Activated CD8-positive, alpha-beta memory T cell treated with anti-CD3 and anti-CD28 coated beads for 1 hour (primary cell): ENCODE data around the gene IKZF4.
"Not testable (repeated sequence)": the region's sequence is repeated elsewhere in the genome, so short reads cannot be mapped to it uniquely, and the experiment has no call there.

Source experiments
- DNase-seq, 2 donors: peaks; one replicate each; pipeline ENCODE4 v3.0.0-alpha.2; 2020; ENCODE audit warnings: low read depth in 1 of 2; ENCODE audit errors: extremely low read depth in 1 of 2

The IKZF4 gene

GRCh38 chr12:55997535-55997859, 23.3 kb upstream of the IKZF4 start:
- DNase-seq: no peak

DNA sequence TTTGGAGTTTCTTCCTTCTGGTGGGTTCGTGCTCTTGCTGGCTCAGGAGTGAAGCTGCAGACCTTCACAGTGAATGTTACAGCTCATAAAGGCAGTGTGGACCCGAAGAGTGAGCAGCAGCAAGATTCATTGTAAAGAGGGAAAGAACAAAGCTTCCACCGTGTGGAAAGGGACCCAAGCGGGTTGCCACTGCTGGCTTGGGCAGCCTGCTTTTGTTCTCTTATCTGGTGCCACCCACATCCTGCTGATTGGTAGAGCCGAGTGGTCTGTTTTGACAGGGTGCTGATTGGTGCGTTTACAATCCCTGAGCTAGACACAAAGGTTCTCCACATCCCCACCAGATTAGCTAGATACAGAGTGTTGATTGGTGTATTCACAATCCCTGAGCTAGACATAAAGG, 21.3 kb upstream of the IKZF4 start:
- not testable (repeated sequence) for DNase-seq

DNA sequence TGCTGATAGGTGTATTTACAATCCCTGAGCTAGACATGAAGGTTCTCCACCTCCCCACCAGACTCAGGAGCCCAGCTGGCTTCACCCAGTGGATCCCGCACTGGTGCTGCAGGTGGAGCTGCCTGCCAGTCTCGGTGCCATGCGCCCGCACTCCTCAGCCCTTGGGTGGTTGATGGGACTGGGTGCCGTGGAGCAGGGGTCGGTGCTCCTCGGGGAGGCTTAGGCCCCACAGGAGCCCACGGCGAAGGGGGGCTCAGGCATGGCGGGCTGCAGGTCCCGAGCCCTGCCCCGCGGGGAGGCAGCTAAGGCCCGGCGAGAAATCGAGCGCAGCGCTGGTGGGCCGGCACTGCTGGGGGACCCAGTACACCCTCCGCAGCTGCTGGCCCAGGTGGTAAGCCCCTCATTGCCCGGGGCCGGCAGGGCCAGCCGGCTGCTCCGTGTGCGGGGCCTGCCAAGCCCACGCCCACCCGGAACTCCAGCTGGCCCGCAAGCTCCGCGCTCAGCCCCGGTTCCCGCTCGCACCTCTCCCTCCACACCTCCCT, 20.8 kb upstream of the IKZF4 start:
- DNase-seq: not testable (repeated sequence)

DNA sequence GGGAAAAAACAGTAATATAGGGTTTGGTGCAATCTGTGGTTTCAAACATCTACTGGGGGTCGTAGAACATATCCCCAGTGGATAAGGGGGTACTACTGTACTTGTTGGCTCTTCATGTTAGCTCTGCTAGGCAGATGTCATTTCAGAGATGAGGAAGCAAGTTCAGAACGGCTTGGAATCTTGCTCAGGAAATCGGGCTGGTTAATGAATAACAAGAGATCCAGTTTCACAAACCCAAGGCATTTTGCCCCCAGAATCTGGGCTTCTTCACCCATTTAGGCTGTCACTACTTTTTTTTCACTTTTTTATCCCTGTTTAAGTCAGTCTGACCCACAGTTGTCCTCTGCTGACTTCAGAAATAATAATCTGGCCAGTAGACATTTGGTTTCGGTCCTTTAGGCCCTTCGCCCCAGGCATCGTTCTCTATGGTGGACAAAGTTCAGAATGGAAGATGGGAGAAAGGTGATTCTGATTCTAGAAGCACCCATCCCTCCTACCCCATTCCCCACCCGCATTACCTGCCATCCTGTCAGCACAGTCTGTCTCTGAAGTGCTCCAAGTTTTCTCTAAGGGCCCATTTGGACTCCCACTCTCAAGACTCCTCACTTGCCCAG, 19.2 kb upstream of the IKZF4 start:
- DNase-seq: no peak

DNA sequence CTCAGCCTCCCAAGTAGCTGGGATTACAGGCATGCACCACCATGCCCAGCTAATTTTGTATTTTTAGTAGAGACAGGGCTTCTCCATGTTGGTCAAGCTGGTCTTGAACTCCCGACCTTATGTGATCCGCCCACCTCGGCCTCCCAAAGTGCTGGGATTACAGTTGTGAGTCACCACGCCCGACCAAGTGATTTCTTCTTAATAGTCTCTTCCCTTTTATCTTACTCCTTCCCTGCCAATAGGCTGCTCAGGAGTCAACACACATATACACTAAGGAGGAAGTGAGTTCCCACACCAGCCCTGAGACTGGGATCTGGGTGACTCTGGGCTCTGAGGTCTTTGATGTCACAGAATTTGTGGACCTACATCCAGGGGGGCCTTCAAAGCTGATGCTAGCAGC, 17.5 kb upstream of the IKZF4 start:
- DNase-seq: not testable (repeated sequence)

- DNase-seq: no peak
Measured at GRCh38 chr12:56004211-56004610, 16.6 kb upstream of the IKZF4 start.

DNA sequence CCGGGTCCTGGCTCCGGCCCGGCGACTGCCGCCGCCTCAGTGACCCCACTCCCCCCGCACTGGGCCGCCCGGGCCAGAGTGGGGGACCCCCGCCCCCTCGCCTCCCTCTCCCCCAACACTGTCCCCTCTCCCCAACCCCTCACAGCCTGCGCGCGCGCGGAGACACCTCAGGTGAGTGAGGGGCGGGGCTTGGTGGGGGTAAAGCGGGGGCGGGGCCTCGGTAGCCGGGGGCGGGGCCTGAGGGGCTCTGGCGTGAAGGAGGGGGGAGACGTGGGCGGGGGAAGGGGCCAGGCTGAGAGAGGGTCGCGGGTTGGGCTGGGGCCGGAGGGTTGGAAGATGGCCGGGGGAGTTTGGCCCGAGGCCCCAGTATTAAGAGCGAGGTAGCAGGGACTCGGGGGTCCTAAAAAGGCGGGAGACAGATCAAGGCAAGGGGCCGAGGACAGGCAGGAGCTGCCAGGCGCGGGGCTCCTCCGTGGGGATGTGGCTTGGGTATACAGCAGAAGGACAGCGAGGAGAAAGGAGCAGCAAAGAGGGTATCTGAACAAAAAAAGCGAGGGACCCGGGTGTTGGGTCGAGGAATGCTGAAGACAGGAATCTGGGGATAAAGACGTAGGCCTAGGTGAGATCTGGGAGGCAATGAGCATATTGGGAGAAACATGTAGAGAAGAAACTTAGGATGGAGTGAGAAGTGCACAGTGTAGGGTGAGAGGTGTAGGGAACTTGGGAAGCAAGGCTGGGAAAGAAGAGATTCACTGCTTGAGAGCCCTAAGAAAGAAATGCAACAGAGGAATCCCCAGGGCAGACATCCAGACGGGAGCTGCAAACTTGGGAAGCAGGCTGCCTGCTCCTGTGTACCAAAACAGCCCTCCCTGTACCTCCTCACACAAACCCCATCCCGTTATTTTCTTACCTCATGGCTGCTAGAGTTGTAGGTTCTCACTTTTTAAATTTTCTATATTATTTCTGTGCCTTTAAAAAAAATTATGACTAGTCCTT, 13.0 kb upstream of the IKZF4 start:
- DNase-seq: peak; percentile 29 to 66

DNA sequence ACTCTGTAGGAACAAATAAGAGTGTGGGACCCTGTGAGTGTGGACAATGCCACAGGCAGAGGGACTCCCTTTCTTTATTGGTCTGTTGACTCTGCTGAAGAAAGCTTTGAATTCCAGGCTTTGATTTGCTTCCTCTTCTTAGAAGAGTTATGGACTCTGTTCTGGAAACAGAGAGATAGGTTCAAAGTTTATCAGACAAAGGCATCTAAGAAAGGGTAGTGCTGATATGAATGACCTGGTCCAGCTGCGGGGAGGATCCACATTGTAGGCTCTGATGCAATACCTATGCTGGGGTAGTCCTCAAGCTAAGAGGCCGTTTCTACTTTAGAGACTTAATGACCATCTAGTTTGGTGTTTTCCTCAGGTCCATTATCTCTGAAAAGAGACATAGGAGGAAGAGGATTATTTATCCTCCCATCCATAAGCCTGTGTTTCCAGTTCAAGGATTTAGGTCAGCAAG, 10.7 kb upstream of the IKZF4 start:
- DNase-seq: no peak

GRCh38 chr12:56011509-56012090, 9.2 kb upstream of the IKZF4 start:
- no peak for DNase-seq

DNA sequence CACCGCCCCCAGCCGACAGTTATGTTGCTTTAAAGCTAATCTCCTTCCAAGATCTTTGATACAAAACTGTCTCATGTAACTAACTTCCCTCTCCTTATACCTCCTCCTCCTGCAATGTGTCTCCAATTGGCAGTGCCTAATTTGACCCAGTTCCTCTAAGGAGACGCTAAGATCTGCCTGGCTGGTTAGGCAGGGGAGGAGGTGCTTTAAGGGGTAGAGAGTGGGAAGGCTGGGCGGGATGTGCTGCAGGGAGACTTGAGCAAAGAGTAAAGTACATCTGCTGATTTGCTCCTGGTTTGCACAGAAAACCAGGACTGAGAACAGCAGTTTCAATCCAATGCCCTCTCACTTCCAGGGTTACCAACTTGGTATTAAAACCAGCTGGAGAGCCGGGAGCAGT, 7.4 kb upstream of the IKZF4 start:
- DNase-seq: no peak

DNA sequence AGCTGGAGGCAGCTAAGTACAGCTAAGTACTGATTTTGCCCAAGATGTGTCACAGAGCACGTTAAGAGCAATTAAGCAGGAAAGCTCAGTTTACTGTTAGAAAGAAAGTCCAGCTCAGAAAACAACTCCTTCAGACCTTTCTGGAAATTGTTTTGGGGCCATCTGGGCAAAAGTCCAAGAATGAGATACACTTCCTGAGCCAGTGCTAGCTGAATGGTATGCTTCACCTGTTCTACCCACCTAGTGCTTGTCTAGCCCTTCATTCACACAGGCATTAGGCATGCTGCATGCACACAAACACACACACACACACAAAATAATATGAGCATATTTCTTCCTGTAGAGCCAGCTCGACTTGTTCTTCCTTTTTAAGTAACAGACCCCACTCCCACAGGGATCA, 6.6 kb upstream of the IKZF4 start:
- no peak for DNase-seq

DNA sequence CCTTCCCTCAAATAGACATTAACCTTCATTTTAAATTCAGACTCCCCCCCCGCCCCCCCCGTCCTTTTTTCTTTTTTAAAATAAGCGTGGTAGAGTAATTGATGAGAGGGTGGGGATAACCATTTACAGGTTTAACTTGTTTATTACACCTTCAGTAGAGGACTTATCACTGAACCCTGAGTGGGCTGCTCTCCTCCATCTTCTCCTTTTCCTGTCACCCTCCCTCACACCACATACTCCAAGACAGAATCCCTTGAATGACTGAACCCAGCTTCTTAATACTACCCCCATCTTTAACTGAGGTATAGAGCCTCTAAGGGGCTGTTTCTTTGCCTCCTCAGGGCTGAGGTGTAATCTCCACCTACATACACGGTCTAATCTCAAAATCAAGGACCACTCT, 3.7 kb upstream of the IKZF4 start:
- no peak for DNase-seq

DNA sequence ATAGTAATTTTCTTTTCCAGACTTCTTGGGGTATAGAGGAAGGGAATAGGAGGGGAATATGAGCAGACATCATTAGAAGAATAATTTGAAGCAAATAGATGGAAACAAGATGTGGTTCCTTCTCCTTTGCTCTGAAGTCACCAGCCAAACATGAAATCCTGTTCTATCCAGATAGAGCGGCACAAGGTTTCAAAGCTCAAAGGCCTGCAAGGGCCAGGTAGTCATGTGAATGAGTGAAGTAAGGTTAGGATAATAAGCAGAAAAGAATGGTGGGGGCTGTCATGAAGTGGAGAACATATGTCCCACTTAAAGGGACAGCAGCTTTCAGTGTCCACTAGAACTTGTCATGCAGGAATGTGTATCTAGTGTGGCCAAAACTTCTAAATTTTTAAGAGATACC, 2.5 kb upstream of the IKZF4 start:
- DNase-seq: no peak

- no peak for DNase-seq
Measured at GRCh38 chr12:56021889-56022497, 1.1 kb downstream of the IKZF4 start.

GRCh38 chr12:56028511-56029165, 7.8 kb downstream of the IKZF4 start:
- no peak for DNase-seq

GRCh38 chr12:56029166-56029519, 8.3 kb downstream of the IKZF4 start:
- no peak for DNase-seq

GRCh38 chr12:56029666-56030293, 8.9 kb downstream of the IKZF4 start:
- no peak for DNase-seq

- no peak for DNase-seq
Measured at GRCh38 chr12:56031987-56032386, 11.1 kb downstream of the IKZF4 start.

GRCh38 chr12:56034586-56035332, 13.9 kb downstream of the IKZF4 start:
- no peak for DNase-seq

GRCh38 chr12:56037161-56037560, 16.3 kb downstream of the IKZF4 start:
- DNase-seq: no peak
